GM12873 (cell line): ENCODE results near the gene FAM151B.

Source experiments
- CTCF ChIP-seq: IDR thresholded peaks from 2 replicates; pipeline ENCODE4 v1.5.1; 2012; ENCODE audit warnings: low read depth, mild to moderate bottlenecking, moderate library complexity, low read length, control low read depth; ENCODE audit not compliant: insufficient read depth; ENCODE audit errors: missing control alignments

Gene FAM151B

GRCh38 chr5:80504833-80505232 is 16.9 kb downstream of the FAM151B start:
- no peak for TF ChIP-seq CTCF

GRCh38 chr5:80507663-80508062 is 19.8 kb downstream of the FAM151B start:
- no peak for TF ChIP-seq CTCF

- TF ChIP-seq CTCF: no peak
Measured at GRCh38 chr5:80508844-80509243, 20.9 kb downstream of the FAM151B start.

- no peak for TF ChIP-seq CTCF
Measured at GRCh38 chr5:80509362-80509761, 21.5 kb downstream of the FAM151B start.

GRCh38 chr5:80516826-80517225 is 28.9 kb downstream of the FAM151B start:
- no peak for TF ChIP-seq CTCF

- no peak for TF ChIP-seq CTCF
Measured at GRCh38 chr5:80540691-80541090, 52.8 kb downstream of the FAM151B start.

GRCh38 chr5:80541392-80541791 is 53.5 kb downstream of the FAM151B start:
- TF ChIP-seq CTCF: no peak
